Upper lobe of left lung (tissue), 4 donors: ENCODE measurements around the gene APLF.

Experiments used
- POLR2A ChIP-seq, 4 donors: fragments of 450-650 bp; IDR thresholded peaks; one replicate each; pipeline ENCODE4 v1.5.1; 2016 to 2017; ENCODE audit warnings: antibody characterized with exemption in 4 of 4, mild to moderate bottlenecking in 2 of 4
- POLR2AphosphoS5 ChIP-seq, 2 donors: sonication (generic); formaldehyde crosslinking; IDR thresholded peaks; one replicate each; pipeline ENCODE4 v1.5.1; 2017; ENCODE audit warnings: antibody characterized with exemption in 2 of 2
- TF ChIP-seq, protein P1 (sequence below), 6 experiments: fragments of 450-650 bp in 4 of 6; fragments of 200-600 bp in 2 of 6; sonication (generic) in 2 of 6; IDR thresholded peaks; one replicate each; pipeline ENCODE4 v1.5.1; 2016 to 2019; ENCODE audit warnings: antibody characterized with exemption in 6 of 6

GRCh38 chr2:68431316-68431972, 35.9 kb upstream of the APLF start:
- TF ChIP-seq, protein P1, sequence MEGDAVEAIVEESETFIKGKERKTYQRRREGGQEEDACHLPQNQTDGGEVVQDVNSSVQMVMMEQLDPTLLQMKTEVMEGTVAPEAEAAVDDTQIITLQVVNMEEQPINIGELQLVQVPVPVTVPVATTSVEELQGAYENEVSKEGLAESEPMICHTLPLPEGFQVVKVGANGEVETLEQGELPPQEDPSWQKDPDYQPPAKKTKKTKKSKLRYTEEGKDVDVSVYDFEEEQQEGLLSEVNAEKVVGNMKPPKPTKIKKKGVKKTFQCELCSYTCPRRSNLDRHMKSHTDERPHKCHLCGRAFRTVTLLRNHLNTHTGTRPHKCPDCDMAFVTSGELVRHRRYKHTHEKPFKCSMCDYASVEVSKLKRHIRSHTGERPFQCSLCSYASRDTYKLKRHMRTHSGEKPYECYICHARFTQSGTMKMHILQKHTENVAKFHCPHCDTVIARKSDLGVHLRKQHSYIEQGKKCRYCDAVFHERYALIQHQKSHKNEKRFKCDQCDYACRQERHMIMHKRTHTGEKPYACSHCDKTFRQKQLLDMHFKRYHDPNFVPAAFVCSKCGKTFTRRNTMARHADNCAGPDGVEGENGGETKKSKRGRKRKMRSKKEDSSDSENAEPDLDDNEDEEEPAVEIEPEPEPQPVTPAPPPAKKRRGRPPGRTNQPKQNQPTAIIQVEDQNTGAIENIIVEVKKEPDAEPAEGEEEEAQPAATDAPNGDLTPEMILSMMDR (IDR thresholded peaks at IDR 0.05), result no peak
- no peak for TF ChIP-seq POLR2AphosphoS5 (IDR thresholded peaks at IDR 0.05)
- no peak for TF ChIP-seq POLR2A (IDR thresholded peaks at IDR 0.05)
